Muscle of arm (tissue), 12 donors: Measurements from ENCODE around the gene SERTAD1. TPM values are rescaled to one million over a fixed set of nuclear protein-coding genes. Genes with fewer than 3 reads are reported as not detected.

Experiments used
- DNase-seq: peaks from one replicate; pipeline ENCODE4 v3.0.0-alpha.2; 2013
- polyA plus RNA-seq, 12 donors: library from polyadenylated mRNA; unstranded; fragments of 120-200 nt; gene quantifications; one replicate each; pipeline ENCODE4 v1.2.1, GENCODE V29; 2013; ENCODE audit not compliant: insufficient read length in 12 of 12

Gene SERTAD1
- polyA plus RNA-seq, 12 donors, result 3.6 to 8.2 (median 5.0) TPM; not detected in 2

GRCh38 chr19:40407714-40408597, 17.8 kb downstream of the SERTAD1 start:
- DNase-seq, result no peak

- DNase-seq, result peak; percentile 86
Observed at GRCh38 chr19:40403262-40403984, 22.4 kb downstream of the SERTAD1 start.

GRCh38 chr19:40400559-40400958, 25.2 kb downstream of the SERTAD1 start:
- DNase-seq, result no peak

- no peak for DNase-seq
Observed at GRCh38 chr19:40398417-40399131, 27.2 kb downstream of the SERTAD1 start.

- no peak for DNase-seq
Observed at GRCh38 chr19:40397568-40397906, 28.3 kb downstream of the SERTAD1 start.

GRCh38 chr19:40396886-40397567, 28.8 kb downstream of the SERTAD1 start:
- DNase-seq, result no peak

- DNase-seq, result no peak
Observed at GRCh38 chr19:40395956-40396355, 29.8 kb downstream of the SERTAD1 start.

GRCh38 chr19:40394816-40395210, 31.0 kb downstream of the SERTAD1 start:
- DNase-seq, result no peak

GRCh38 chr19:40393894-40394815, 31.6 kb downstream of the SERTAD1 start:
- no peak for DNase-seq

GRCh38 chr19:40392894-40393517, 32.8 kb downstream of the SERTAD1 start:
- DNase-seq, result no peak

GRCh38 chr19:40392123-40392522, 33.7 kb downstream of the SERTAD1 start:
- DNase-seq, result no peak

- no peak for DNase-seq
Observed at GRCh38 chr19:40390084-40390742, 35.6 kb downstream of the SERTAD1 start, which contains the start of gene HIPK4. Gene HIPK4, minus strand, starts transcription at chr19:40390181. Its CDS starts 279 bp downstream, at chr19:40389902.

GRCh38 chr19:40389404-40390083, 36.2 kb downstream of the SERTAD1 start:
- no peak for DNase-seq

GRCh38 chr19:40388481-40388880, 37.3 kb downstream of the SERTAD1 start:
- no peak for DNase-seq

- no peak for DNase-seq
Observed at GRCh38 chr19:40387155-40387554, 38.6 kb downstream of the SERTAD1 start.

- no peak for DNase-seq
Observed at GRCh38 chr19:40383668-40384248, 42.0 kb downstream of the SERTAD1 start.

GRCh38 chr19:40381321-40381720, 44.5 kb downstream of the SERTAD1 start:
- DNase-seq, result no peak

- no peak for DNase-seq
Observed at GRCh38 chr19:40380199-40381037, 45.4 kb downstream of the SERTAD1 start.
